DMS79 treated with DMSO at 0.1 percent for 48 hours (cell line): ENCODE results near the gene GPR150.

Experiments
- DNase-seq: peaks from one replicate; lab custom pipeline; 2025; lab: John Stamatoyannopoulos, UW

Gene GPR150

GRCh38 chr5:95649842-95650620 is 30.1 kb downstream of the GPR150 start:
- DNase-seq = no peak

- no peak for DNase-seq
Observed at GRCh38 chr5:95652849-95653248, 33.0 kb downstream of the GPR150 start.

GRCh38 chr5:95654196-95654595 is 34.3 kb downstream of the GPR150 start:
- no peak for DNase-seq

- no peak for DNase-seq
Observed at GRCh38 chr5:95655575-95655974, 35.7 kb downstream of the GPR150 start.

DNA sequence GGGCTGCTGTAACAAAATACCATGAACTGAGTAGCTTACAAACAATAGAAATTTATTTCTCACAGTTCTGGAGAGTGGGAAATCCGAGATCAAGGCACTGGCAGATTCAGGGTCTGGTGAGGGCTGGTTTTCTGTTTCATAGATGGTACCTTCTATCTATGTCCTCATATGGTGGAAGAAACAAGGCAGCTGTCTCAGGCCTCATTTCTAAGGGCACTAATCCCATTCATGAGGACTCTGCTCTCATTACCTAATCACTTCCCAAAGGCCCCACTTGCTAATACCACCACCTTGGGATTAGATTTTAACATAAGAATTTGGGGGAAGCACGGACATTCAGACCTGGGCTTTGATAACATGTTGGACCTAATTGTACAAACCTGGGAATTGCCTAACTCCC is 40.2 kb downstream of the GPR150 start:
- no peak for DNase-seq

DNA sequence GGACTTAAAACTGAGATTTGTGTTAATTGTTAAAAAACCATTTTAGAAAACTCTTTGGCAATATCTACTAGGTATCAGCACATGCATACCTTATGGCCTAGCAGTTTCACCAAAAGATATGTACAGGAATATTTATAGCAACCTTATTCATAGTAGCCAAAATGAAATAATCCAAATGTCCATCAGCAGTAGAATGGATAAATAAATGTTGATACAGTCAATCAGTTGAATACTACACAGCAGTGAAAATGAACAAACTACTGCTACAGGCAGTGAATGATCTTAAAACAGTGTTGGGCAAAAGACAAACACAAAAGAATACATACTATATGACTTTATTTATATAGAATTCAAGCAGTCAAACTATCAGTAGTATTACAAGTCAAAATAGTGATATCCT is 43.1 kb downstream of the GPR150 start:
- DNase-seq = no peak

DNA sequence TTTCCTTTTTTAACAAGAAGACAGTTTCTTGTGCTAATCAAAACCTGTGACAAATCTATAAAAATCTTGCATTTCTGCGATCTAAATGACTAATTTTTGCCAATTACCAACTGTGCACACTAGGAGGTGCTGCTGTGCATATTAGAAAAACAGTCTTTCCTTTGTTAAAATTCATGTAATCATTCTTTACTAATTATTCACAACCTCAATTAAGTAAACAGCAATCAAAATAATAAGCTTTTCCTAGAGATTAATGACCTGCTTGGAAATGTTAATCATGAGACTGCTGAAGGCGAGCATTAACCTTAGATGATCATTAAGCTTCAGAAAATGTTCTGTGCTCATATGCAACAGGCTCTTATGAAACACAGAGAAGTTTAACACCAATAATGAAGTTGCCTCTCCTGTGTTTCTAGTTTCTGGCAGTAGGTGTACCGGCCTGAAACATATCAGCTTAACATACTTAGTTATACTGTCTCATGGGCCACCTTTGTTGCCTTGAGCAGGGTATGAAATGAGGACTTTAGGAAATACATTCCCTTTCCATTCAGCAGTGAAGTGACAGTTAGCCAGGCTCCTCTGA is 44.4 kb downstream of the GPR150 start:
- DNase-seq = peak; percentile 10

GRCh38 chr5:95667061-95667618 is 47.3 kb downstream of the GPR150 start:
- no peak for DNase-seq

GRCh38 chr5:95667678-95668077 is 47.8 kb downstream of the GPR150 start:
- no peak for DNase-seq

- DNase-seq = no peak
Observed at GRCh38 chr5:95668216-95668615, 48.3 kb downstream of the GPR150 start.

DNA sequence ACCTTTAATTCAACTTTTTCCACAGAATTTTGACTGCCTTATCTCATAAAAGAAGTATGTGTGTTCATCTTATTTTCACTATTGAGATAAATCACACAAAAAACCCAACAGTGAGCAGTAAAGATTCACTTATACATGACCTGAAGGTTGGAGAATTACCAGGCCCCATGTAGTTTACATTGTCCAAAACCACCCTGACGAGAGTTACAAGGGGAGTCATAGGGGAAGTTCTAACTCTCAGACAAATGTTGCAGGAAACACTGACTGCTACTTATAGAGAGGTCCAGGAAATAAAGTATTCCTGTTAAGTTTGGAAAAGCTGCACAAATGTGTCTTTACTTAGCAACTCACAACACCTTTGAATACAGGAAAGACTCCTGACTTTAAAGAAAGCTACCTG is 48.8 kb downstream of the GPR150 start:
- no peak for DNase-seq

DNA sequence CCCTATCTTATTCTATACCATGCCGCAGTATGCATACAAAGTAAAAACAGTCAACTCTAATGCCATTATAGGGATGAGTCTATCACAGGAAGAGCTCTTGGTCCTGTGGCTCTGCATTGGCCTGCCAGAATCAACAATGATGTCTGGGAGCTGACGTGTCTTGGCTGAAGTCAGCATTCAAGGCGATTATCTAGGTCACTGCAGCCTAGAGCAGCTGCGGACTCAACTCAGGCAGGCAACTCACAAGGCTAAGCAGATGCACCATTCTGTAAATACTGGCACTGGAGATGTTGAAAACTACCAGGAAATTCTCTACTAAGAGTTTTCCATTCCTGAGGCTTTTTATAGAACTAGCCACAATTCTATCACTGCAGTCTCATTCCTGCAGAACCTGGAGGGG is 49.7 kb downstream of the GPR150 start:
- DNase-seq = no peak

- no peak for DNase-seq
Observed at GRCh38 chr5:95669985-95670384, 50.1 kb downstream of the GPR150 start.

DNA sequence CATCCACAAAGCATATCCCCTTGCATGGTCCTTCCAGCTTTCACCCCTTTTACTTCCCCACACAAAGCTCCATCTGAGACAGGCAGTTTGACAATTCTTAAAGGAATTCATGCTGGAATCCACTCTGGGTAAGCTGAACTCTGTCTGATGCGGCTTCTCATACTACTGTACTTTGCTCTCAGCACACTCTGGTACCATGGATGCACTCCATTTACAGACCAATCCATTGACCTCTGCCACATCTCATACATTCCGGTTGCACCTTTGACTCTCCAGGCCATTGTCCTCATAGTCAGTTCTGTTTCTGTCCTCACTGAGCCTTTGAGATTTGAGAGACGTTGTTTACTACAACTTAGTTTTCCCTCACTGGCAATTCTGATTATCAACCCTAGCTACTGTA is 50.7 kb downstream of the GPR150 start:
- no peak for DNase-seq
